Measurements from ENCODE around the gene TOMM5.

Gene TOMM5

GRCh38 chr9:37561682-37562081, 30.7 kb downstream of the TOMM5 start:
- no peak for DNase-seq

DNA sequence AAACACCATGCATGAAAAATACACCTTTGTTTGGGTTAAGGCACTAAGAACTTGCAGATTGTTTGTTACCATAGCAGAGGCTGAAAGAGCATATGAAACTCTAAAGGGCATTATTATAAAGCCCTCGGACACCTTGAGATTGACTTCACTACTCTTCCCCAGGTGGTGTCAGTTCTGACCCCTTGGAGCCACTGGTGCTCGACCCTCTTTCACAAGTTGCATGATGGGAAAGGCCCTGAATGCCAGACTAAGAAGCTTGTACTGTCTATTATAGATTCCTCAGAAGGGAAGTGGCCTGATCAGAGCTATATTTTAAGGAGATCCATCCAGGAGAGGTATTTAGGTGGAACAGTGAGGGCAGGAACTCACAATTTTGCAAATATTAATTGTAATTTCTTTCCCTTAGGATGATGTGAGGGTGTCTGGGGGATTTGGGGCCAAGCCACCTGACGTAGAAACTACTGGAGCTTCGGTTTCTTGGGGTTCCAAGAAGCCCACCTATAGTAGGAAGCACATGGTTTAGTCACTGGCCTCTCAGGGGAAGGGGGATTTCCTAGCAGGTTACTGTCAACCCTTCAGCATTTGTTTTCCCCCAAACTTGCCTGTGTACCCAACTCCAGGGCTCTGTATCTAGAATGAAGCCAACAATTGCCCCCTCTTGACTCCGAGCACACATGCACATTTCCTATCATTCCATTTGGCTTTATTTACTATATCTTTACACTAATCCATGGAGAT, 32.4 kb downstream of the TOMM5 start:
- DNase-seq = no peak

GRCh38 chr9:37559125-37559524, 33.3 kb downstream of the TOMM5 start:
- DNase-seq = no peak

DNA sequence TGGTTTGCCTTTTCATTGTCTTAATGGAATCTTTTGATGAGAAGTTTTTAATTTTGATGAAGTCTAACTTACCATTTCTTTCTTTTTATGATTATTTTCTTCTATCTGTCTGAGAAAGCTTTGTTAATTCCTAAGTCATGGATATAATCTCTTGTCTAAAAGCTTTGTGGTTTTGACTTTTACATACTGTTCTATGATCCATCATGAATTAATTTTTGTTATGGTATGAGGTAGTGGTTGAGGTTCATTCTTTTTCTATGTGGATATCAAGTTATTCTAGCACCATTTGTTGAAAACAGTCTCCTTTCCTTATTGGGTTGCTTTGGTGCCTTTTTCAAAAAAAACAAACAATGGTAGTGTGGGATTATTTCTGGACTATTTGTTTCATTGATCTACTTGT, 36.6 kb downstream of the TOMM5 start:
- no peak for DNase-seq

DNA sequence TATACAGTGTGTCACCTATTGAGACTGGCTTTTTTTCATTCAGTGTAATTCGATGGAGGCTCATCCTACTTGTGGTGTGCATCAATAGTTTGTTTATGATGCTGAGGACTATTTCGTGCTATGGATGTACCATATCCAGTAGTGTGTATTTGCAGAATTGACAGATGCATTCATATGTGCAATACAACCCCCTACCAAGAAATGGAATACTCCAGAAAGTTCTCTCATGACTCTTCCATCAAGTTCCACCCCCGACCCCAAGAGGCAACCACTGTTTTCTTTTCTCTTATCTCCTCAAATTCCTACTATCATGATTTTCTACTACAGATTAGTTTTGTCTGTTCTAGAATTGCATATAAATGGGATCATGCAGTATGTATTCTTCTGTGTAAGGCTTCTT, 38.1 kb downstream of the TOMM5 start:
- no peak for DNase-seq

DNA sequence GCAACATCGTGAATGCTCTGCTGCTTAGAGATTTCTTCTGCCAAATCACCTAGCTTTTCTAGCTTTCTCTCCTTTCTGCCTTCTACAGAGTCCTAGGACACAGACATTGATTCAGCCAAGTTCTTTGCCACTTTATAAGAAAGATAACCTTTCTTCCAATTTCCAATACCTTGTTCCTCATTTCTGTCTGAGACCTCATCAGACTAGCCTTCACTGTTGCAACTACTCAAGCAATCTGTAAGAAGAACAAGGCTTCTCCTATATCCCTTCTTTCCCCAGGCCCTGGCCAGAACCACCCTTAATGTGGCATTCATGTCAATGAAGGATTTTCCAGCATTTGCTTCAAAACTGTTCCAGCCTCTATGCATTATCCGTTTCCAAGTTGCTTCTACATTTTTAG, 40.5 kb downstream of the TOMM5 start:
- peak; percentile 11 to 20 for DNase-seq

GRCh38 chr9:37551468-37551867, 40.9 kb downstream of the TOMM5 start:
- DNase-seq = no peak

DNA sequence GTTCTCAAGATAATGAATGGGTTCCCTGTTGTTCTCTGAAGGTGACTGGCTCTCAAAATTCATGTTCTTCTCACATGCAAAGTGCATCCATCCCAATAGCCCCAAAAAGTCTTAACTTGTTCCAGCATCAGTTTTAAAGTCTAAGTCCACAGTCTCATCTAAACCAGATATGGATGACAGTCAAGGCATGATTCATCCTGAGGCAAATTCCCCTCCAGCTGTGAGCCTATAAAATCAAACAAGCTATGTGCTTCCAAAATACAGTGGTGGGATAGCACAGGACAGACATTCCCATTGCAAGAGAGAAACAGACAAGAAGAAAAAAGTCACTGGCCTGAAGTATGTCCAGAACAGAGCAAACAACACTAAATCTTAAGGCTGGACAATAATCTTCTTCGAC, 41.6 kb downstream of the TOMM5 start:
- DNase-seq = no peak

DNA sequence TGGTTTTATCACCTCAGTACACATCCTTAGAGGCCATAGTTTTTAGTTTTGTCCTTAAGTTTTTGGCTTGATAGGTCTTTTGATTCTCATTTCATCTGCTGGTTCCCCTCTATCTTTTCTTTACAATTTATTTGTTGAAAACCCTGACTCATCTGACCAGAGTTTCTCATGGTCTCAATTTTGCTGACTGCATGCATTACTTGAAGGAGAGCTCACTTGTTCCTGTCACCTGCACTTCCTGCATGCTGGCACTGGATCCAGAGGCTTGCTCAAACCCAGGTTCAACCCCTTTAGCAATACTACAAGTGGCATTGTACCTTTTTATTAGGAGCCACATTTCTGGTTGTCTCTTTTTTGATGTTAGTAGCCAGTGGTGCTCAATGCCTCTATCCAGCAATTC, 42.9 kb downstream of the TOMM5 start:
- DNase-seq = no peak

DNA sequence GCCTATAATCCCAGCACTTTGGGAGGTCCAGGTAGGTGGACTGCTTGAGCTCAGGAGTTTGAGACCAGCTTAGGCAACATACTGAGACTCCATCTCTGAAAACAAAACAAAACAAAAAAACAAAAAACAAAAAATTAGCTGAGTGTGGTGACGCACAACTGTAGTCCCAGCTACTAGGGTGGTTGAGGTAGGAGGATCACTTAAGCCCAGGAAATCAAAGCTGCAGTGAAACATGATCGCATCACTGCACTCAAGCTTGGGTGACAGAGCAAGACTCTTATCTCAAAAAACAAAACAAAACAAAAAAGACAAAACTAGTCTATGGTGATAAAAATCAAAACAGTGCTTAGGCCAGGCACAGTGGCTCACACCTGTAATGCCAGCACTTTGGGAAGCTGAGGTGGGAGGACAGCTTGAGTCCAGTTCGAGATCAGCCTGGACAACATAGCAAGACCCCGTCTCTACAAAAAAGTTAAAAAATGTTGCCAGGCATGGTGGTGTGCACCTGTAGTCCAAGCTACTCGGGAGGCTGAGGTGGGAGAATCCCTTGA, 45.0 kb downstream of the TOMM5 start:
- no peak for DNase-seq

DNA sequence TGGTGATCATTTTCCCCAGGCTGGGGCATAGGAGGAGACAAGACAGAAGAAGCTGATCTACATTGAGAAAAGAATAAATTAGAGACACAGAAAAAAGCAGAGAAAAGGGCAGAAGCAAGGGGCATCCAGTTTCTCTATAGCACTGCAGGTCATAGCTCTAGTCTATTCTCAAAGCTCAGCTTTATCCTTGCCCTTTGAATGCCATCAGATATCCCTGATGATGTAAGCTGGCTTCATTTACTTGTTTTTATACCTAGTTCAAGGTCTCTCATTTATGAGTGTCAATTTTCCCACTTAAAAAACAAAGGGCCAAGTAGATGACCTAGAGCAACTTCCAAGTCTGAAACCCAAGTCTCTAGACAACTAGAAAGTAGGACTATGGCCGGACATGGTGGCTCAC, 48.9 kb downstream of the TOMM5 start:
- no peak for DNase-seq

- no peak for DNase-seq
These were observed 49.5 kb downstream of the TOMM5 start for GRCh38 chr9:37542895-37543294.

- no peak for DNase-seq
These were observed 49.9 kb downstream of the TOMM5 start for GRCh38 chr9:37542488-37542887.

DNA sequence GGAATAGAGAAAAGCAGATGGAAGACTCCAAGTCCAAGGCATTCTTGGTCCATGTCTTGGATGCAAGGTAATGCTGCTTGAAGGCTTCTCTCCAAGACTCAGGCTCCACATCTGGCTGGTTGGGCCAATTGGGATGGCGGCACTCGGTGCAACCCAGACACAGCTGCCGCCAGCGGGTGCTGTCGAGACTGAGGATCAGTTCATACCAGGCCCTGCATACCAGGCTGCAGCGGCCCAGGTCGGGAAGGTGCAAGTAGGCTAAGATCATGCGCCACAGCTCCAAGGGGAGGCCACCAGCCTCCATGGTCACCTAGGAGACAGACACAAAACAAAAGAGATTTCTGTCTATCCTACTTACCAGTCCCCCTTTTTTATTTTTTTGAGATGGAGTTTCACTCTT, 50.9 kb downstream of the TOMM5 start:
- no peak for DNase-seq

DNA sequence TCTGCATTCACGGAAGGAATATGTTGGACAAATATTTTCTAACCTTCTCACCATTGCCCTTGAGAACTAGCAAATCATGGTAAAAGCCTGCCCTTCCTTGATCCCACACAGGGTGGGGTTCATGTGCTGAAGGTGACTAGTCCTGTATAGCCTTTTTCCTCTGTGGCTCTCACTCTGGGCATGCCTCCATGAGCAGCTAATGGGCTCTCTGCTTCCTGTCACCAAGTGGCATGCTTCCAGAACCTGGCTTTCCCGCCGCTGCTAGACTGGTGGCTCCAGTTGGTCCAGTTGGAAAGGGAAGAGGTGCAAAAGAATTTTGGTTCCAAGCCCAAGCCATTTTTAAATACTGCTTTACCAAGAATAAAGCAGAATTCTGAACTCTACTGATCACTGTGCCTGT, 51.8 kb downstream of the TOMM5 start:
- no peak for DNase-seq

DNA sequence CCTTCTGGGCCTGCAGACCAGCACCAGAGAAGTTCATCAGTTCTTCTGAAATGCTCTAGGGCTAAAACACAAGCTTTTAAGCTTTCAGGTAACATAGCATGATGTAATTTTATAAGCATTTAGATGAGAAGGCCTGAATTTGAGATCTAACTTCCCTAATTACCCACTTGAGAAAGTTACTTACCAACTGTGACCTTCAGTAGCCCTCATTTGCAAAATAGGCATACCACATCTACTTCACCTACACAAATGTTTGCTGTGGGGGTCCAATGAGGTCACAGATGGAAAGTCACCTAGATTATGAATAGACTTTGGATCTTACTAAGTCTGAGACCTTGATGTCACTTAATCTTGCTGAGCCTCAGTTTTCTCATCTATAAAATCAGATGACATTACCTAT, 52.8 kb downstream of the TOMM5 start:
- DNase-seq = no peak

All from inflammatory macrophage treated with lipopolysaccharide for 1 hour (primary cell).